IPS-15b (cell line): ENCODE data around the gene CGNL1.

ENCODE experiments used
- H3K27me3 ChIP-seq: one replicate; pipeline ENCODE4 v1.6.1; 2013; ENCODE audit warnings: low read length; ENCODE audit not compliant: control insufficient read depth, insufficient read depth
- H3K36me3 ChIP-seq: one replicate; pipeline ENCODE4 v1.6.1; 2013; ENCODE audit warnings: low read length; ENCODE audit not compliant: control insufficient read depth, insufficient read depth
- H3K4me1 ChIP-seq: one replicate; pipeline ENCODE4 v1.6.1; 2013; ENCODE audit warnings: mild to moderate bottlenecking, low read length; ENCODE audit not compliant: control insufficient read depth, insufficient read depth
- H3K4me3 ChIP-seq: one replicate; pipeline ENCODE4 v1.5.1; 2013; ENCODE audit warnings: low read depth, low read length
- H3K9ac ChIP-seq: one replicate; pipeline ENCODE4 v1.6.1; 2013; ENCODE audit warnings: low read depth, mild to moderate bottlenecking, low read length
- H3K9me3 ChIP-seq: one replicate; pipeline ENCODE4 v1.6.1; 2013; ENCODE audit warnings: mild to moderate bottlenecking, low read length; ENCODE audit not compliant: control insufficient read depth, insufficient read depth

CGNL1 gene

GRCh38 chr15:57521503-57521902, 145.2 kb downstream of the CGNL1 start:
- peaks cover 13% of the 10 kb centered on the region for H3K36me3 ChIP-seq
- H3K9ac ChIP-seq = no peak overlapping the region
- H3K4me3 ChIP-seq = no peak overlapping the region
- no peaks in the 10 kb centered on the region for H3K27me3 ChIP-seq
- no peaks in the 10 kb centered on the region for H3K4me1 ChIP-seq
- H3K9me3 ChIP-seq = no peaks in the 10 kb centered on the region

- H3K36me3 ChIP-seq = peaks cover 8% of the 10 kb centered on the region
- no peak overlapping the region for H3K4me3 ChIP-seq
- peaks cover 2% of the 10 kb centered on the region for H3K4me1 ChIP-seq
- H3K27me3 ChIP-seq = no peaks in the 10 kb centered on the region
- no peaks in the 10 kb centered on the region for H3K9me3 ChIP-seq
- no peak overlapping the region for H3K9ac ChIP-seq
Observed at GRCh38 chr15:57522148-57522547, 145.8 kb downstream of the CGNL1 start.

GRCh38 chr15:57525581-57525980, 149.3 kb downstream of the CGNL1 start:
- Histone ChIP-seq H3K27me3 (no peaks in the 10 kb centered on the region), H3K4me3 (no peak overlapping the region), H3K9me3 (no peaks in the 10 kb centered on the region), H3K9ac (no peak overlapping the region), H3K4me1 (peaks cover 4% of the 10 kb centered on the region), H3K36me3 (peaks cover 10% of the 10 kb centered on the region)

GRCh38 chr15:57526076-57526475, 149.8 kb downstream of the CGNL1 start:
- Histone ChIP-seq H3K36me3 (peaks cover 10% of the 10 kb centered on the region), H3K9me3 (no peaks in the 10 kb centered on the region), H3K9ac (no peak overlapping the region), H3K27me3 (no peaks in the 10 kb centered on the region), H3K4me3 (no peak overlapping the region), H3K4me1 (peaks cover 4% of the 10 kb centered on the region)

- Histone ChIP-seq H3K36me3 (peaks cover 10% of the 10 kb centered on the region), H3K4me3 (no peak overlapping the region), H3K9me3 (no peaks in the 10 kb centered on the region), H3K4me1 (peaks cover 4% of the 10 kb centered on the region), H3K27me3 (no peaks in the 10 kb centered on the region), H3K9ac (no peak overlapping the region)
Observed at GRCh38 chr15:57526615-57527014, 150.3 kb downstream of the CGNL1 start.

- H3K4me1 ChIP-seq = peaks cover 4% of the 10 kb centered on the region
- H3K9me3 ChIP-seq = no peaks in the 10 kb centered on the region
- H3K4me3 ChIP-seq = no peak overlapping the region
- peaks cover 10% of the 10 kb centered on the region for H3K36me3 ChIP-seq
- no peaks in the 10 kb centered on the region for H3K27me3 ChIP-seq
- H3K9ac ChIP-seq = no peak overlapping the region
Observed at GRCh38 chr15:57527382-57528091, 151.2 kb downstream of the CGNL1 start.

GRCh38 chr15:57528940-57529565, 152.7 kb downstream of the CGNL1 start:
- Histone ChIP-seq H3K4me3 (no peak overlapping the region), H3K4me1 (peaks cover 4% of the 10 kb centered on the region), H3K9me3 (no peaks in the 10 kb centered on the region), H3K36me3 (peaks cover 10% of the 10 kb centered on the region), H3K27me3 (no peaks in the 10 kb centered on the region), H3K9ac (no peak overlapping the region)

- no peak overlapping the region for H3K9ac ChIP-seq
- no peaks in the 10 kb centered on the region for H3K9me3 ChIP-seq
- no peaks in the 10 kb centered on the region for H3K27me3 ChIP-seq
- no peak overlapping the region for H3K4me3 ChIP-seq
- peaks cover 4% of the 10 kb centered on the region for H3K4me1 ChIP-seq
- H3K36me3 ChIP-seq = peaks cover 10% of the 10 kb centered on the region
Observed at GRCh38 chr15:57529748-57530147, 153.4 kb downstream of the CGNL1 start.

GRCh38 chr15:57532731-57533447, 156.6 kb downstream of the CGNL1 start:
- no peaks in the 10 kb centered on the region for H3K4me1 ChIP-seq
- H3K9me3 ChIP-seq = no peaks in the 10 kb centered on the region
- H3K4me3 ChIP-seq = no peak overlapping the region
- H3K27me3 ChIP-seq = no peaks in the 10 kb centered on the region
- no peak overlapping the region for H3K9ac ChIP-seq
- H3K36me3 ChIP-seq = peaks cover 13% of the 10 kb centered on the region

- Histone ChIP-seq H3K4me1 (no peaks in the 10 kb centered on the region), H3K9me3 (no peaks in the 10 kb centered on the region), H3K9ac (no peak overlapping the region), H3K36me3 (peaks cover 11% of the 10 kb centered on the region), H3K27me3 (no peaks in the 10 kb centered on the region), H3K4me3 (no peak overlapping the region)
Observed at GRCh38 chr15:57533448-57533799, 157.1 kb downstream of the CGNL1 start.

GRCh38 chr15:57534281-57534680, 158.0 kb downstream of the CGNL1 start:
- Histone ChIP-seq H3K4me1 (no peaks in the 10 kb centered on the region), H3K9me3 (no peaks in the 10 kb centered on the region), H3K9ac (no peak overlapping the region), H3K27me3 (no peaks in the 10 kb centered on the region), H3K36me3 (peaks cover 7% of the 10 kb centered on the region), H3K4me3 (no peak overlapping the region)

- H3K9ac ChIP-seq = no peak overlapping the region
- no peak overlapping the region for H3K4me3 ChIP-seq
- peaks cover 18% of the 10 kb centered on the region for H3K36me3 ChIP-seq
- H3K4me1 ChIP-seq = no peaks in the 10 kb centered on the region
- H3K27me3 ChIP-seq = no peaks in the 10 kb centered on the region
- no peaks in the 10 kb centered on the region for H3K9me3 ChIP-seq
Observed at GRCh38 chr15:57537072-57537471, 160.8 kb downstream of the CGNL1 start.
